HUES6 (cell line): Measurements from ENCODE around the gene DNMT3A.
A peak's percentile ranks its signal among the peaks of the same experiment; 100 is the strongest.

Experiments
- H3K27ac ChIP-seq: 2 replicates; pipeline ENCODE4 v1.7.0; 2013; ENCODE audit warnings: low read depth, mild to moderate bottlenecking, low read length, inconsistent platforms
- H3K27me3 ChIP-seq: 2 replicates; pipeline ENCODE4 v1.6.1; 2013; ENCODE audit warnings: low read length; ENCODE audit not compliant: control insufficient read depth, insufficient read depth
- H3K36me3 ChIP-seq: 2 replicates; pipeline ENCODE4 v1.6.1; 2013; ENCODE audit warnings: low read length; ENCODE audit not compliant: control insufficient read depth, insufficient read depth
- H3K4me1 ChIP-seq: 2 replicates; pipeline ENCODE4 v1.6.1; 2013; ENCODE audit warnings: low read length; ENCODE audit not compliant: control insufficient read depth, insufficient read depth
- H3K4me3 ChIP-seq: 2 replicates; pipeline ENCODE4 v1.5.1; 2013; ENCODE audit warnings: low read depth, low read length
- H3K9ac ChIP-seq: one replicate; pipeline ENCODE4 v1.6.1; 2013; ENCODE audit warnings: mild to moderate bottlenecking, low read length
- H3K9me3 ChIP-seq: 2 replicates; pipeline ENCODE4 v1.6.1; 2013; ENCODE audit warnings: low read depth, low read length; ENCODE audit not compliant: control insufficient read depth, insufficient read depth

Gene DNMT3A

GRCh38 chr2:25198209-25198525, 143.6 kb downstream of the DNMT3A start:
- H3K27ac ChIP-seq: no peak overlapping the region
- H3K4me1 ChIP-seq: peaks cover 4% of the 10 kb centered on the region; the same call in 1 of the 2 replicates
- H3K9ac ChIP-seq: no peak overlapping the region
- H3K9me3 ChIP-seq: no peaks in the 10 kb centered on the region
- H3K4me3 ChIP-seq: no peak overlapping the region
- H3K27me3 ChIP-seq: no peaks in the 10 kb centered on the region
- no peaks in the 10 kb centered on the region for H3K36me3 ChIP-seq

- Histone ChIP-seq H3K36me3 (no peaks in the 10 kb centered on the region), H3K9ac (no peak overlapping the region), H3K9me3 (no peaks in the 10 kb centered on the region), H3K27me3 (no peaks in the 10 kb centered on the region), H3K4me3 (no peak overlapping the region), H3K4me1 (peaks cover 4% of the 10 kb centered on the region; the same call in 1 of the 2 replicates), H3K27ac (no peak overlapping the region)
These were observed 144.2 kb downstream of the DNMT3A start for GRCh38 chr2:25197336-25198208.

- Histone ChIP-seq H3K36me3 (no peaks in the 10 kb centered on the region), H3K4me3 (no peak overlapping the region), H3K4me1 (peaks cover 4% of the 10 kb centered on the region; the same call in 1 of the 2 replicates), H3K27ac (no peak overlapping the region), H3K9me3 (no peaks in the 10 kb centered on the region), H3K9ac (peak overlapping the region; percentile 1), H3K27me3 (no peaks in the 10 kb centered on the region)
These were observed 147.1 kb downstream of the DNMT3A start for GRCh38 chr2:25194576-25195122.

GRCh38 chr2:25190536-25190935, 151.2 kb downstream of the DNMT3A start:
- H3K27ac ChIP-seq: no peak overlapping the region
- peaks cover 4% of the 10 kb centered on the region; the same call in 1 of the 2 replicates for H3K4me1 ChIP-seq
- H3K9me3 ChIP-seq: no peaks in the 10 kb centered on the region
- H3K4me3 ChIP-seq: no peak overlapping the region
- no peaks in the 10 kb centered on the region for H3K36me3 ChIP-seq
- H3K9ac ChIP-seq: no peak overlapping the region
- H3K27me3 ChIP-seq: no peaks in the 10 kb centered on the region

GRCh38 chr2:25188405-25188804, 153.3 kb downstream of the DNMT3A start:
- no peak overlapping the region for H3K27ac ChIP-seq
- no peaks in the 10 kb centered on the region for H3K4me1 ChIP-seq
- no peaks in the 10 kb centered on the region for H3K36me3 ChIP-seq
- no peaks in the 10 kb centered on the region for H3K9me3 ChIP-seq
- H3K27me3 ChIP-seq: no peaks in the 10 kb centered on the region
- H3K9ac ChIP-seq: no peak overlapping the region
- no peak overlapping the region for H3K4me3 ChIP-seq

GRCh38 chr2:25187729-25188350, 153.9 kb downstream of the DNMT3A start:
- no peaks in the 10 kb centered on the region for H3K4me1 ChIP-seq

GRCh38 chr2:25184254-25184653, 157.5 kb downstream of the DNMT3A start:
- Histone ChIP-seq H3K27ac (no peak overlapping the region), H3K27me3 (no peaks in the 10 kb centered on the region), H3K4me1 (no peaks in the 10 kb centered on the region), H3K36me3 (no peaks in the 10 kb centered on the region), H3K4me3 (no peak overlapping the region), H3K9me3 (no peaks in the 10 kb centered on the region), H3K9ac (no peak overlapping the region)

More at GRCh38 chr2:25187729-25188350, 153.9 kb downstream of the DNMT3A start:
- Histone ChIP-seq H3K9me3 (no peaks in the 10 kb centered on the region), H3K9ac (no peak overlapping the region), H3K36me3 (no peaks in the 10 kb centered on the region), H3K27ac (no peak overlapping the region), H3K4me3 (no peak overlapping the region), H3K27me3 (no peaks in the 10 kb centered on the region)

GRCh38 chr2:25178976-25179375, 162.7 kb downstream of the DNMT3A start:
- peaks cover 4% of the 10 kb centered on the region; the same call in 1 of the 2 replicates for H3K4me1 ChIP-seq
- H3K27me3 ChIP-seq: peaks cover 8% of the 10 kb centered on the region; the same call in 1 of the 2 replicates
- H3K4me3 ChIP-seq: no peak overlapping the region
- H3K36me3 ChIP-seq: no peaks in the 10 kb centered on the region
- H3K9me3 ChIP-seq: no peaks in the 10 kb centered on the region
- no peak overlapping the region for H3K9ac ChIP-seq
- H3K27ac ChIP-seq: no peak overlapping the region
